IPS-15b (cell line): ENCODE results near the gene RNU11.
A peak's percentile ranks its signal among the peaks of the same experiment; 100 is the strongest.
"Not testable (repeated sequence)": the region's sequence is repeated elsewhere in the genome, so short reads cannot be mapped to it uniquely, and the experiment has no call there.

Experiments
- H3K27me3 ChIP-seq: one replicate; pipeline ENCODE4 v1.6.1; 2013; ENCODE audit warnings: low read length; ENCODE audit not compliant: control insufficient read depth, insufficient read depth
- H3K36me3 ChIP-seq: one replicate; pipeline ENCODE4 v1.6.1; 2013; ENCODE audit warnings: low read length; ENCODE audit not compliant: control insufficient read depth, insufficient read depth
- H3K4me1 ChIP-seq: one replicate; pipeline ENCODE4 v1.6.1; 2013; ENCODE audit warnings: mild to moderate bottlenecking, low read length; ENCODE audit not compliant: control insufficient read depth, insufficient read depth
- H3K4me3 ChIP-seq: one replicate; pipeline ENCODE4 v1.5.1; 2013; ENCODE audit warnings: low read depth, low read length
- H3K9ac ChIP-seq: one replicate; pipeline ENCODE4 v1.6.1; 2013; ENCODE audit warnings: low read depth, mild to moderate bottlenecking, low read length
- H3K9me3 ChIP-seq: one replicate; pipeline ENCODE4 v1.6.1; 2013; ENCODE audit warnings: mild to moderate bottlenecking, low read length; ENCODE audit not compliant: control insufficient read depth, insufficient read depth

The RNU11 gene

DNA sequence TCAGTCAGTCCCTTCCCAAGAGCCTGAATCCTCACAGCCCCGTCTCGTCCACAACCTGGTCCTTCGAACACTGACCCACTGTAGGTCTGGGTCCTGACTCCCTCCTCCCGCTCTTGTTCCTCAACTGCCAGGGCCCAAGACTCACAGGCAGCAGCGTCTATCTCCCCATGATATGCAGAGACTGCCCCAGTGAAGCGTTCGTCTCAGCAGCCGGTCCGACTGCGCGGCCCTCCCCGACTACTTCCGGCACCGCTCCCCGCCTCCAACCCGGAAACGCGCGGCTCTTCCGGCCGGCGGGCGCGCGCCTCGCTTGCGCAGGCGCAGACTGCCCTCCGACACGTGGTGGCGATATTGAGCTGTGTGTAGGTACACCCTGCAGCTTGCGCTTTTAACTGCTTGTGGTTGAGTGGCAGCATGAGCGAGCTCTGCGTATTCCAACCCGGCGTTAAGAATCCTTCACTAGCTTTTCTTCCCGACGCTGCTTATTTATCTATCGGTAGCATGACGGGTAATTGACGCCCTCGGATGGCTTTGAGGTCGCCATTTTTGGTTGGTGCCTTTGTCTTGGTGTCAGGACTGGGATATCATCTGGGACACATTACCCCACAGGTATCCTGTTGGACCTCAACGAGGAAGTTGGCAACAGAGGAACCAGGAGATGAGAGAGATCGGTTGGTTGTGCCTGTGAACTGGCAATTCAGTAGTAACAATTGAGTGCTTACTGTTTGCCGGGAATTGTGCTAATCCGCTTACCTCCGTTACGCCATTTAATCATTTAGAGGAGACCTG is 5.4 kb upstream of the RNU11 start, which contains the start of gene TAF12:
TSS of gene TAF12 (minus strand) at position 221 of the 789 bp plus-strand sequence. CDS start 20,986 bp downstream, outside the sequence.
- H3K27me3 ChIP-seq = no peaks in the 10 kb centered on the region
- peak within 1 kb of the TSS; percentile 98 for H3K4me3 ChIP-seq
- H3K4me1 ChIP-seq = no peaks in the 10 kb centered on the region
- H3K9ac ChIP-seq = peak within 1 kb of the TSS; percentile 95
- H3K36me3 ChIP-seq = no peaks in the 10 kb centered on the region
- no peaks in the 10 kb centered on the region for H3K9me3 ChIP-seq

DNA sequence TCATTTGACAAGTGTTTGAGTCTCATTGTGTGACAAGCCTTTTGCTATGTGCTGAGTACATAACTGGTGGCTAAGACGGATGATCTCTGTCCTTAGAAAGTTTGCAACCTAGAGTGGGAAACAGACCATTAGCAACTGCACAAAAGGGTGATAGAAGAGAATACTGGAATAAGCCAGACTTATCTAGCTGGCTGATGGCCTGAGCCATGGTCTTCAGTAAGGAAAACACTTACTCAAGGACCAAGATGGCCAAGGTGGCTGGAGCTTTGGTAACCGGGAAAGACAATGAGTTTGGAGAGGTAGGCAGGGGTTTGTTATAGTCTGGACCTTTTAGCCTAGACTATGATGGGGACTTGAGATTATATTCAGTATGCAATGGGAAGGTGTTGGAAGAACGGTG is 3.9 kb upstream of the RNU11 start:
- Histone ChIP-seq H3K27me3 (no peaks in the 10 kb centered on the region), H3K36me3 (no peaks in the 10 kb centered on the region), H3K9ac (no peak overlapping the region), H3K4me3 (no peak overlapping the region), H3K4me1 (no peaks in the 10 kb centered on the region), H3K9me3 (no peaks in the 10 kb centered on the region)

DNA sequence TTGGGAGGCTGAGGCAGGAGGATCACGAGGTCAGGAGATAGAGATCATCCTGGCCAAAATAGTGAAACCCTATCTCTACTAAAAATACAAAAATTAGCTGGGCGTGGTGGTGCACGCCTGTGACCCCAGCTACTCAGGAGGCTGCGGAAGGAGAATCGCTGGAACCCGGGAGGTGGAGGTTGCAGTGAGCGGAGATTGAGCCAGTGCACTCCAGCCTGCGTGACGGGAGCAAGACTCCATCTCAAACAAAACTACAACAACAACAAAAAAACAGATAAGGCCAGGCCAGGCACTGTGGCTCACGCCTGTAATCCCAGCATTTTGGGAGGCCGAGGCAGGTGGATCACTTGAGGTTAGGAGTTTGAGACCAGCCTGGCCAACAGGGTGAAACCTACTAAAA is 3.0 kb upstream of the RNU11 start:
- H3K4me1 ChIP-seq, H3K36me3 ChIP-seq, H3K4me3 ChIP-seq, H3K27me3 ChIP-seq, H3K9ac ChIP-seq, H3K9me3 ChIP-seq: not testable (repeated sequence)

DNA sequence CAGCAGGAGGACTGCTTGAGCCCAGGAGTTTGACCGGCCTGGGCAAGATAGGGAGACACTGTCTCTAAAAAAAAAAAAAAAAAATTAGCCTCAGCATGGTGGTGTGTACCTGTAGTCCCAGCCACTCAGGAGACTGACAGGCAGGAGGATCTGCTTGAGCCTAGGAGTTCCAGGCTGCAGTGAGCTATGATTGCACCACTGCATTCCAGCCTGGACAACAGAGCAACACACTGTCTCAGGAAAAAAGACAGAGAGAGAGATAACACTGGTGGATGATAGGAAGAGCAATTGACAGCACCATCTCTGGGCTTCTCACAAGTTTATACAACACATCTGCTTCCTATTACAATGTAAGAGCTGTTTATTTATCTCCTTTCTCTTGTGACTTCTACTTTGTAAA is 2.4 kb upstream of the RNU11 start:
- H3K27me3 ChIP-seq = no peaks in the 10 kb centered on the region
- H3K4me1 ChIP-seq = no peaks in the 10 kb centered on the region
- H3K36me3 ChIP-seq = no peaks in the 10 kb centered on the region
- no peak overlapping the region for H3K4me3 ChIP-seq
- no peaks in the 10 kb centered on the region for H3K9me3 ChIP-seq
- H3K9ac ChIP-seq = no peak overlapping the region

DNA sequence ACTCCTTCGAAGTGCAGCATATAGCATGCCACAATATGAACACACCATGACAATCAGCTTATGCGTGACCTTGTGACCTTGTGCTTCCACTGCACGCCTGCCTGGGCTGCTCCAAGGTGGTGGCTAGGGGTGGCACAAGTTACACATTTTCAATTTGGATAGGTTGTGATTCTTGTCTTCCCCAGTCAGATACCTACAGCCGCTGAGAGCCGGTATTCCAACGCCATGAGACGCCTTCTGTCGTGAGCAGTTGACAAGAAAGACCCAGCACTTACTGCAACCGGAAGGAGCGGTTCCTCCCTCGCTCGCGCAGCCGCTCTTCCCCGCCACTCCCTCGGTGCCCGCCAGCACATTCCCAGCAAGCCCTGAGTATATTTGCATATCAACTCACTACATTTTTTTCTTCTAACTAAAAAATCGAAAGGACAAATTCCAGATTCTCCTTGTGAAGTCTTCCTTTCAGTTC is 359 bp upstream of the RNU11 start:
- H3K27me3 ChIP-seq = no peaks in the 10 kb centered on the region
- peak overlapping the region; percentile 88 for H3K9ac ChIP-seq
- H3K4me1 ChIP-seq = no peaks in the 10 kb centered on the region
- H3K9me3 ChIP-seq = no peaks in the 10 kb centered on the region
- H3K36me3 ChIP-seq = no peaks in the 10 kb centered on the region
- peak overlapping the region; percentile 77 for H3K4me3 ChIP-seq

DNA sequence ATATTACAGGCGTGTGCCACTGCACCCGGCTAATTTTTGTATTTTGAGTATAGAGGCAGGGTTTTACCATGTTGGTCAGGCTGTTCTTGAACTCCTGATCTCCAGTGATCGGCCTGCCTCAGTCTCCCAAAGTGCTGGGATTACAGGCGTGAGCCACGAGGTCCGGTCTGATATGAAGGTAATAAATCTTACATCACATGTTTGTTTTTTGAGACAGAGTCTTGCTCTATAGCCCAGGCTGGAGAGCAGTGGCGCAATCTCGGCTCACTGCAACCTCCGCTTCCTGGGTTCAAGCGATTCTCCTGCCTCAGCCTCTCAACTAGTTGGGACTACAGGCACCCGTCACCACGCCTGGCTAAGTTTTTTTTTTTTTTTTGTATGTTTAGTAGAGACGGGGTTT is 4.7 kb downstream of the RNU11 start:
- H3K4me3 ChIP-seq, H3K36me3 ChIP-seq, H3K9ac ChIP-seq, H3K27me3 ChIP-seq, H3K9me3 ChIP-seq, H3K4me1 ChIP-seq: not testable (repeated sequence)

DNA sequence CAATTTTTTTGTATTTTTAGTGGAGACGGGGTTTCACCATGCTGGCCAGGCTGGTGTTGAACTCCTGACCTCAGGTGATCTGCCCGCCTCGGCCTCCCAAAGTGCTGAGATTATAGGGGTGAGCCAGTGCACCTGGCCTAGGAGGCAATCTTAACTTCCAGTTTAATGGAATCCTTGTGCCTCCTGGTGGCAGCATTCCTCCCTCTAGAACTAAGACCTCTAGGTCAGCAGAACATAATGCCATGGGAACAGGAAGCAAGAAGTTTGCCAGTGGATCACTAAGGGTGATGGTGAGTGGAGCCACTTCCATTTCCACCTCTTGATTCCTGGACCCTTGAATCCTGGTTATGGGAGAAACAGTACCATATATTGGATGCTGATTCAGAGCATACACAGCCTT is 5.5 kb downstream of the RNU11 start:
- H3K9me3 ChIP-seq, H3K4me1 ChIP-seq, H3K27me3 ChIP-seq, H3K9ac ChIP-seq, H3K4me3 ChIP-seq, H3K36me3 ChIP-seq: not testable (repeated sequence)

DNA sequence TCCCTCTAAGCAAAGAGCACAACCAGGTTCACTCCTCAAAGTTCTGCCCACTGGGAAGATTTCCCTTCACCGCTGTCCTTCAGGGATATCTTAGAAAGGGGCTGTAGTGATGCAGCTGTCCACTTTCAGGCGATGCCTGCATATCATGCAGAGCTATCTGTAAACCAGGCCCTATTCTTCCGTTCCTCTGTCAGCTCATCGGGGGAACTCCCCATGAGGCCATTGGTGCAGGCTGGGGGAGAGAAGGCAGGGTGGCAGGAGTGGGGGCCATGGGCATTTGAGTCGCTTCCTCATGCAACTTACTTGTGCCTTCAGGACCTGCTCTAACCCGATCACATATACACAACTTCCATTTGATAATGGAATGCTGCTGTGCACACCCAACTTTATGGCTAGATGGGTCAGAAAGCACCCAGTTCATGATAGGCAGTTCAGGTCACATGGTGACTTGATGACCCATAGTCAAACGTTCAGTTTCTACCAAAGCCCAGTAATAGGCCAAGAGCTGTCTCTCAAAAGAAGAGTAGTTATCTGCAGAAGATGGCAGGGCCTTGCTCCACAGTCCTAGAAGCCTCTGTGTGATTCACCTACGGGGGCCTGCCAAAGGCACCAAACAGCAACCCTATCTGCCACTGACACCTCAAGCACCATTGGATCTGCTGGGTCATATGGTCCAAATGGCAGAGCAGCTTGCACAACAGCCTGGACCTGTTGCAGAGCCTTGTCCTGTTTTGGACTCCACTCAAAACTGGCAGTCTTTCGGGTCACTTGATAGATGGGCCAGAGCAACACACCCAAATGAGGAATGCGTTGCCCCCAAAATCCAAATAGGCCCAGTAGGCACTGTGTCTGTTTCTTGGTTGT is 7.3 kb downstream of the RNU11 start:
- H3K27me3 ChIP-seq, H3K4me3 ChIP-seq, H3K4me1 ChIP-seq, H3K9ac ChIP-seq, H3K36me3 ChIP-seq, H3K9me3 ChIP-seq: not testable (repeated sequence)

DNA sequence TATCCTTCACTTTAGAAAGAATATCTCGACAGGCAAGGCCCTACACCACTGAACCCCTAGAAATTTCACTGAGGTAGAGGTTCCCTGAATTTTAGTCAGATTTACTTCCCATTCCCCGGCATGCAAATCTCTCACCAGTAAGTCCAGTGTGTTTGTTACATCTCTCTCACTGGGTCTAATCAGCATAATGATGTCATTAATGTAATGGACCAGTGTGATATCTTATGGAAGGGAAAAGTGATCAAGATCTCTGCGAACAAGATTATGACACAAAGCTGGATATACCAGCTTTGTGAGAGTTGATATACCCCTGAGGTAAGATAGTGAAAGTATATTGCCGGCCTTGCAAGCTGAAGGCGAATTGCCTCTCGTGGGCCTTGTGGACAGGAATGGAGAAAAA is 7.9 kb downstream of the RNU11 start:
- no peaks in the 10 kb centered on the region for H3K4me1 ChIP-seq
- H3K9ac ChIP-seq = no peak overlapping the region
- no peak overlapping the region for H3K4me3 ChIP-seq
- H3K9me3 ChIP-seq = no peaks in the 10 kb centered on the region
- H3K27me3 ChIP-seq = no peaks in the 10 kb centered on the region
- no peaks in the 10 kb centered on the region for H3K36me3 ChIP-seq

DNA sequence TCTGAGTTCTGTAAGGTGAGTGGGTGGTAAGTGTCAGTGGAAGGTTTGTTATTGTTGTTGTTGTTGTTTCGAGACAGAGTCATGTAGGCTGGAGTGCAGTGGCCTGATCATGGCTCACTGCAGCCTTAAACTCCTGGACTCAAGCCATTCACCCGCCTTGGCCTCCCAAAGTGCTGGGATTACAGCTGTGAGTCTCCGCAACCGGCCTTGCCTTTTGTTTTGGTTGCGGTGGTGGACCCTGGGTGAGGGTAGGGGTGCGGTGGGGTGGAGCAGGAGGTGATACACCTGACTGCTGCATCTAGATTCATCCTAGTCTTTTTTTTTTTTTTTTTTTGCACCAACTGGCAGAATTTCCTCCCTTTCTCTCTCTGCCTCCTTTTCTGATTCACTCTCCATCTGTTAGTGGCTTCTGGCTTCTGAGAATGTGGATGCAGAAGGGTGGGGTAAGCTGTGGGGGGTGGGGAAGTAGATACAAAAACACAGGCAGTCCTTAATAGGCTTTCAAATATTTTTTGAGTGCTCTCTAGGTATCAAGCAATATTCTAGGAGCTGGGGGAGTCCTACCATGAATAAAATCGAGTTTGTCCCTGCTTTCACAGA is 15.6 kb downstream of the RNU11 start:
- no peaks in the 10 kb centered on the region for H3K9me3 ChIP-seq
- H3K9ac ChIP-seq = no peak overlapping the region
- no peak overlapping the region for H3K4me3 ChIP-seq
- no peaks in the 10 kb centered on the region for H3K27me3 ChIP-seq
- H3K4me1 ChIP-seq = peaks cover 8% of the 10 kb centered on the region
- no peaks in the 10 kb centered on the region for H3K36me3 ChIP-seq

DNA sequence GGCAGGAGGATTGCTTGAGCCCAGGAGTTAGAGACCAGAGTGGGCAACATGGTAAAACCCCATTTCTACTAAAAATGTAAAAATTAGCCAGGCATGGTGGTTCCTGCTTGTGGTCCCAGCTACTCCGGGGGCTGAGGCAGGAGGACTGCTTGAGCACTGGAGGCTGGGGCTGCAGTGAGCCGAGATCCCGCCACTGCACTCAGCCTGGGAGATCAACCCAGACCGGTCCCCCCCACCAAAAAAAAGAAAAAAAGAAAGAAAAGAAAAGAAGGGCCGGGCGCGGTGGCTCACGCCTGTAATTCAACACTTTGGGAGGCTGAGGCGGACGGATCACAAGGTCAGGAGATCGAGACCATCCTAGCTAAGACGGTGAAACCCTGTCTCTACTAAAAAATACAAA is 18.4 kb downstream of the RNU11 start:
- Histone ChIP-seq H3K9me3 (no peaks in the 10 kb centered on the region), H3K36me3 (no peaks in the 10 kb centered on the region), H3K9ac (no peak overlapping the region), H3K4me3 (no peak overlapping the region), H3K4me1 (peaks cover 11% of the 10 kb centered on the region), H3K27me3 (no peaks in the 10 kb centered on the region)
